Endometrial microvascular endothelial cells (primary cell): ENCODE results near the gene COPS9. TPM values are rescaled to one million over a fixed set of nuclear protein-coding genes. Genes with fewer than 3 reads are reported as not detected.

Experiments
- in situ Hi-C: cut with HindIII; loops from 2 replicates; pipeline ENCODE4 v1.10.0; 2017; ENCODE audit warnings: low sequenced_read_pairs, low pct_unique_long_range_greater_than_20kb; ENCODE audit errors: inconsistent ontology term
- total RNA-seq: library from RNA; depleted of rRNA; stranded (reverse); fragments of >200 nt; gene quantifications from one replicate; pipeline ENCODE4 v1.2.3, GENCODE V29; 2015; ENCODE audit errors: inconsistent ontology term

COPS9 gene
- total RNA-seq, 1 donor from 2014 or later, result 140 TPM

DNA sequence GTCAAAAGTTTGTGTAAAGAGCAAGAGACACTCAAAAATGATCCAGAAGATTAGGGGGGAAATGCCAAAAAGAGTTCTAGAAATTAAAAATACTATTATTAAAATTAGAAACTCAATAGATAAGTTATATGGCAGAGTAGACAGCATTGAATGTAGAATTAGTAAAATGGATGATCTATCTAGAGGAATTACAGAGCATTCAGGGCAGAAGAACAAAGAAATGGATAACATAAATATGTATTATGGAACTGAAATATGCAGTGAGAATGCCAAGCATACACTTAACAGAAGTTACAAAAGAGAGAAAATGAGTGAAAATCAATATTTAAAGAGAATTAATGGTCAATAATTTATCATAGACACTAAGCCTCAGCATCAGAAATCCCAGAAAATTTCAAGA, 49.5 kb downstream of the COPS9 start:
- in situ Hi-C loops, result no loop called here

Other genes with a start within 250 kb of the COPS9 start
- gene NDUFA10, start 111.0 kb downstream of the COPS9 start, total RNA-seq, result 149 TPM
- not detected for gene OR6B2, start 105.9 kb downstream of the COPS9 start, total RNA-seq
- gene OR6B3, start 82.8 kb downstream of the COPS9 start, total RNA-seq, result not detected
- gene OTOS, start 4.4 kb upstream of the COPS9 start, total RNA-seq, result not detected